Endothelial cell of umbilical vein (primary cell): ENCODE data around the gene POU2F3. TPM values are rescaled to one million over a fixed set of nuclear protein-coding genes. Genes with fewer than 3 reads are reported as not detected.

Source experiments
- BruUV-seq: library from RNA; stranded (reverse); fragments of 400-500 nt; replicated peaks from 2 replicates; lab custom pipeline; 2021; lab: Mats Ljungman, UMichigan
- CTCF ChIA-PET: fragments of 300-600, 350-600 bp; sonication (Branson Sonifier 250); formaldehyde crosslinking; loops from one replicate; lab custom pipeline; 2021; ENCODE audit warnings: antibody characterized with exemption, inconsistent platforms; lab: Charles Lee
- POLR2A ChIA-PET: fragments of 300-600, 350-600 bp; sonication (Branson Sonifier 250); formaldehyde crosslinking; loops from one replicate; lab custom pipeline; 2021; ENCODE audit warnings: antibody characterized with exemption, inconsistent platforms; lab: Charles Lee
- DNase-seq: peaks from one replicate; pipeline ENCODE4 v3.0.0-alpha.2; 2011; ENCODE audit warnings: low read depth, low spot score
- FAIRE-seq: peaks from 2 replicates; lab custom pipeline; 2011; peaks lifted over from hg19 to GRCh38; lab: Jason Lieb, UNC
- H2AFZ ChIP-seq: 2 replicates; pipeline ENCODE4 v1.6.0; 2012; ENCODE audit warnings: low read depth, low read length, control low read depth, inconsistent platforms
- H3K27ac ChIP-seq: 2 replicates; pipeline ENCODE4 v1.5.1; 2011; ENCODE audit warnings: low read depth, mild to moderate bottlenecking, control low read depth, low read length, moderate library complexity; ENCODE audit not compliant: insufficient read depth
- H3K27me3 ChIP-seq, 2 experiments: 2 replicates each; pipeline versions ENCODE4 v1.6.0 to v1.6.1; 2011; ENCODE audit warnings: low read length in 2 of 2, mixed read lengths in 1 of 2; ENCODE audit not compliant: control insufficient read depth in 2 of 2, insufficient read depth in 2 of 2
- H3K36me3 ChIP-seq, 2 experiments: 2 replicates in 1 of 2; 3 replicates in 1 of 2; pipeline ENCODE4 v1.5.1; 2011; ENCODE audit warnings: low read length in 2 of 2, mild to moderate bottlenecking in 1 of 2, moderate library complexity in 1 of 2; ENCODE audit not compliant: control insufficient read depth in 2 of 2, insufficient read depth in 2 of 2; ENCODE audit errors: extremely low read depth in 1 of 2
- H3K4me1 ChIP-seq: 3 replicates; pipeline ENCODE4 v1.5.1; 2011; ENCODE audit warnings: mild to moderate bottlenecking, low read length; ENCODE audit not compliant: control insufficient read depth, insufficient read depth; ENCODE audit errors: extremely low read depth
- H3K4me2 ChIP-seq: 2 replicates; pipeline ENCODE4 v1.6.1; 2011; ENCODE audit warnings: low read length, control low read depth, mixed read lengths; ENCODE audit not compliant: insufficient read depth
- H3K4me3 ChIP-seq, 3 experiments: fragments of 200-600 bp in 1 of 3; sonication (generic), shearing (Covaris generic) in 1 of 3; replicated peaks in 1 of 3; 2 replicates each; pipeline ENCODE4 v1.5.1; 2011 to 2016; ENCODE audit warnings: control low read depth in 3 of 3, low read length in 3 of 3, mild to moderate bottlenecking in 2 of 3, inconsistent platforms in 1 of 3, low read depth in 1 of 3, moderate library complexity in 1 of 3; ENCODE audit not compliant: insufficient read depth in 1 of 3
- H3K79me2 ChIP-seq: 2 replicates; pipeline ENCODE4 v1.6.0; 2012; ENCODE audit warnings: low read length, inconsistent platforms; ENCODE audit not compliant: control insufficient read depth, insufficient read depth
- H3K9ac ChIP-seq: replicated peaks from 2 replicates; pipeline ENCODE3; 2011; ENCODE audit warnings: low read length, control low read depth; ENCODE audit not compliant: insufficient read depth; ENCODE audit errors: extremely low read depth
- H3K9me1 ChIP-seq: replicated peaks from 3 replicates; pipeline ENCODE4 v1.6.0; 2011; ENCODE audit warnings: mild to moderate bottlenecking, low read length; ENCODE audit not compliant: control insufficient read depth, insufficient read depth; ENCODE audit errors: extremely low read depth
- H3K9me3 ChIP-seq: replicated peaks from 2 replicates; pipeline ENCODE4 v1.5.1; 2012; ENCODE audit warnings: low read length, inconsistent platforms; ENCODE audit not compliant: control insufficient read depth, insufficient read depth
- H4K20me1 ChIP-seq: replicated peaks from 2 replicates; pipeline ENCODE3; 2011; ENCODE audit warnings: mild to moderate bottlenecking, low read length; ENCODE audit not compliant: control insufficient read depth, insufficient read depth; ENCODE audit errors: extremely low read depth
- CTCF ChIP-seq, 2 donors: IDR thresholded peaks; 1 replicate in 1 of 2; 2 replicates in 1 of 2; pipeline ENCODE4 v1.5.1; 2011; ENCODE audit warnings: low read length in 2 of 2, mild to moderate bottlenecking in 2 of 2, moderate library complexity in 2 of 2, control low read depth in 1 of 2, inconsistent platforms in 1 of 2, low read depth in 1 of 2; ENCODE audit not compliant: insufficient read depth in 1 of 2; ENCODE audit errors: extremely low read depth in 1 of 2
- EZH2 ChIP-seq: IDR thresholded peaks from 2 replicates; pipeline ENCODE4 v1.6.1; 2012; ENCODE audit warnings: borderline replicate concordance, low read depth, mild to moderate bottlenecking, moderate library complexity, low read length, inconsistent platforms; ENCODE audit not compliant: severe bottlenecking
- FOS ChIP-seq: IDR thresholded peaks from 2 replicates; pipeline ENCODE4 v1.6.1; 2011; ENCODE audit warnings: mild to moderate bottlenecking, low read length, moderate library complexity, borderline replicate concordance; ENCODE audit not compliant: insufficient read depth
- GATA2 ChIP-seq: IDR thresholded peaks from 2 replicates; pipeline ENCODE4 v1.7.0; 2011; ENCODE audit warnings: low read depth, mild to moderate bottlenecking, moderate library complexity, mixed read lengths, low read length; ENCODE audit not compliant: insufficient read length, insufficient read depth
- JUN ChIP-seq: IDR thresholded peaks from 2 replicates; pipeline ENCODE4 v1.6.1; 2011; ENCODE audit warnings: borderline replicate concordance, low read depth; ENCODE audit not compliant: insufficient read length, insufficient read depth
- MAX ChIP-seq: IDR thresholded peaks from 2 replicates; pipeline ENCODE4 v1.6.1; 2011; ENCODE audit not compliant: insufficient read depth, insufficient read length
- MYC ChIP-seq: IDR thresholded peaks from one replicate; pipeline ENCODE4 v1.6.1; 2011; ENCODE audit warnings: mild to moderate bottlenecking, low read depth, low read length
- POLR2A ChIP-seq: IDR thresholded peaks from 2 replicates; pipeline ENCODE4 v1.6.1; 2012; ENCODE audit warnings: low read depth, mild to moderate bottlenecking, control low read depth, low read length
- POLR2AphosphoS5 ChIP-seq: IDR thresholded peaks from 2 replicates; pipeline ENCODE4 v1.6.1; 2012; ENCODE audit warnings: low read depth, mild to moderate bottlenecking, control low read depth, low read length, moderate library complexity; ENCODE audit not compliant: insufficient read depth
- dilution Hi-C: fragments of 300-500 bp; cut with MboI; formaldehyde crosslinking; loops from one replicate; pipeline ENCODE4 v1.15.0; 2019; ENCODE audit warnings: low sequenced_read_pairs; ENCODE audit not compliant: extremely low pct_ligation_motif_present
- intact Hi-C: fragments of 100-400 bp; cut with micrococcal nuclease; formaldehyde crosslinking; loops from one replicate; pipeline ENCODE4 v1.10.0; 2022
- polyA plus RNA-seq, 4 experiments: library from polyadenylated mRNA; depleted of rRNA in 3 of 4; stranded (reverse) in 3 of 4; unstranded in 1 of 4; fragments of >200 nt; gene quantifications; 2 replicates each; pipeline versions ENCODE4 v1.2.1 to v1.2.3, GENCODE V29; 2011 to 2012; ENCODE audit warnings: missing spikeins in 1 of 4
- total RNA-seq: library from RNA; stranded (reverse); gene quantifications from 2 replicates; pipeline ENCODE4 v1.2.3, GENCODE V29; 2021

The POU2F3 gene
- total and polyA plus RNA-seq, 2 donors (not counting 3 experiments of a cell fraction or from before 2014, with no cell fraction given): 0.06 TPM; not detected in 1

- TF ChIP-seq MYC: no peak
- no peak for TF ChIP-seq CTCF (IDR thresholded peaks at IDR 0.05; ENCODE audit: extremely low read depth in 1 of 2, insufficient read depth in 1 of 2, low read depth in 1 of 2, low read length in 2 of 2)
- no peak for TF ChIP-seq GATA2
- TF ChIP-seq MAX: no peak
- TF ChIP-seq FOS: no peak
- TF ChIP-seq JUN: no peak
- no peak for TF ChIP-seq EZH2
- TF ChIP-seq POLR2AphosphoS5: no peak
- no peak for TF ChIP-seq POLR2A
- Histone ChIP-seq H2AFZ (no peak overlapping the region), H3K9me3 (no peaks in the 10 kb centered on the region), H3K27me3 (peaks cover 5 to 6% of the 10 kb centered on the region in 2 experiments), H3K79me2 (no peaks in the 10 kb centered on the region), H3K4me2 (no peak overlapping the region), H3K9ac (no peak overlapping the region), H3K27ac (no peak overlapping the region), H3K4me3 (no peak overlapping the region), H3K9me1 (no peaks in the 10 kb centered on the region), H4K20me1 (no peaks in the 10 kb centered on the region), H3K4me1 (peaks cover 6% of the 10 kb centered on the region), H3K36me3 (no peaks in the 10 kb centered on the region)
- no TSS peak for BruUV-seq
- POLR2A ChIA-PET: no interaction called here
- dilution Hi-C loops (no loop called here), intact Hi-C loops (no loop called here)
- CTCF ChIA-PET: interaction anchor here (0.6 to 1.0 kb wide), 3 partner anchors 8 to 645 kb away, joined by 3 read pairs; no protein-coding TSS in a partner anchor
- DNase-seq (no peak), FAIRE-seq (no peak)
Observed at GRCh38 chr11:120308081-120308480, 68.1 kb downstream of the POU2F3 start.
